Colonic mucosa (tissue), 4 donors: Measurements from ENCODE around the gene SELENBP1. TPM values are rescaled to one million over a fixed set of nuclear protein-coding genes. Genes with fewer than 3 reads are reported as not detected.
"Not testable (repeated sequence)": the region's sequence is repeated elsewhere in the genome, so short reads cannot be mapped to it uniquely, and the experiment has no call there.

Source experiments
- DNase-seq: peaks from one replicate; pipeline ENCODE4 v3.0.0-alpha.2; 2020
- H3K27ac ChIP-seq: fragments of 200-600 bp; one replicate; pipeline ENCODE4 v1.8.0; 2021
- H3K27me3 ChIP-seq: fragments of 200-600 bp; one replicate; pipeline ENCODE4 v1.8.0; 2021
- H3K36me3 ChIP-seq: fragments of 200-600 bp; one replicate; pipeline ENCODE4 v1.8.0; 2021
- H3K4me1 ChIP-seq: fragments of 200-600 bp; one replicate; pipeline ENCODE4 v1.8.0; 2021; ENCODE audit warnings: mild to moderate bottlenecking
- H3K4me3 ChIP-seq: fragments of 200-600 bp; one replicate; pipeline ENCODE4 v1.8.0; 2021
- H3K9ac ChIP-seq, 2 donors: one replicate each; pipeline ENCODE4 v1.7.0; 2013; ENCODE audit warnings: control low read depth in 2 of 2, low read depth in 2 of 2, low read length in 2 of 2
- H3K9me3 ChIP-seq: fragments of 200-600 bp; one replicate; pipeline ENCODE4 v1.8.0; 2021
- intact Hi-C: fragments of 100-400 bp; cut with DNase I; formaldehyde crosslinking; loops from one replicate; pipeline ENCODE4 v1.14.1; 2022
- total RNA-seq, 2 donors: library from RNA; stranded (reverse); fragmentation: NEBNext Ultra II Directional in 1 of 2; extraction: Animal tissue kit (Norgen Biotek cat#: 25700) in 1 of 2; gene quantifications; one replicate each; pipeline ENCODE4 v1.2.1, GENCODE V29; 2021
- TF ChIP-seq, protein P1 (sequence below): fragments of 200-600 bp; IDR thresholded peaks from one replicate; pipeline ENCODE4 v1.8.0; 2022; ENCODE audit warnings: antibody characterized with exemption, mild to moderate bottlenecking
- donor health status: healthy.
- donor health status: DM: no; HTN: no; CAD: no.
- donor health status: DM: no; HTN: no; CAD: no.

Gene SELENBP1
- total RNA-seq, 2 donors from 2014 or later, result 744 to 902 TPM

DNA sequence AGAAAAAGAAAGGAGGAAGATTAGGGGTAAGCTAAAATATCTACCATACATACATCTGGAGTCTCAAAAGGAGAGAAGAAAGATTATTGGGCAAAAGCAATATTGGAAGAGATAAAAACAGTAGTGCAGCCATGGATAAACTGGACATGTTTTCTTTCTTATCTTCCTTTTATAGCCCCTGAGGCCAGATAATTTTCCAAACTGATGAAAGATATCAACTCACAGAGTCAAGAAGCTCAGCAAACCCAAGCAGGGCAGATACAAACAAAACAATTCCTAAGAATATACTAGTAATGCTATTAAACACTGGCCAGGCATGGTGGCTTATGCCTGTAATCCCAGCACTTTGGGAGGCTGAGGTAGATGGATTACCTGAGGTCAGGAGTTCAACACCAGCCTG lies 21.1 kb upstream of the SELENBP1 start:
- H3K4me3 ChIP-seq, result no peak overlapping the region
- H3K9ac ChIP-seq, result no peak overlapping the region
- H3K27me3 ChIP-seq, result no peaks in the 10 kb centered on the region
- no peak for DNase-seq
- TF ChIP-seq, protein P1, sequence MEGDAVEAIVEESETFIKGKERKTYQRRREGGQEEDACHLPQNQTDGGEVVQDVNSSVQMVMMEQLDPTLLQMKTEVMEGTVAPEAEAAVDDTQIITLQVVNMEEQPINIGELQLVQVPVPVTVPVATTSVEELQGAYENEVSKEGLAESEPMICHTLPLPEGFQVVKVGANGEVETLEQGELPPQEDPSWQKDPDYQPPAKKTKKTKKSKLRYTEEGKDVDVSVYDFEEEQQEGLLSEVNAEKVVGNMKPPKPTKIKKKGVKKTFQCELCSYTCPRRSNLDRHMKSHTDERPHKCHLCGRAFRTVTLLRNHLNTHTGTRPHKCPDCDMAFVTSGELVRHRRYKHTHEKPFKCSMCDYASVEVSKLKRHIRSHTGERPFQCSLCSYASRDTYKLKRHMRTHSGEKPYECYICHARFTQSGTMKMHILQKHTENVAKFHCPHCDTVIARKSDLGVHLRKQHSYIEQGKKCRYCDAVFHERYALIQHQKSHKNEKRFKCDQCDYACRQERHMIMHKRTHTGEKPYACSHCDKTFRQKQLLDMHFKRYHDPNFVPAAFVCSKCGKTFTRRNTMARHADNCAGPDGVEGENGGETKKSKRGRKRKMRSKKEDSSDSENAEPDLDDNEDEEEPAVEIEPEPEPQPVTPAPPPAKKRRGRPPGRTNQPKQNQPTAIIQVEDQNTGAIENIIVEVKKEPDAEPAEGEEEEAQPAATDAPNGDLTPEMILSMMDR, result no peak
- H3K4me1 ChIP-seq, result no peaks in the 10 kb centered on the region
- no peaks in the 10 kb centered on the region for H3K9me3 ChIP-seq
- no peak overlapping the region for H3K27ac ChIP-seq
- intact Hi-C loops, result no loop called here
- H3K36me3 ChIP-seq, result no peaks in the 10 kb centered on the region

DNA sequence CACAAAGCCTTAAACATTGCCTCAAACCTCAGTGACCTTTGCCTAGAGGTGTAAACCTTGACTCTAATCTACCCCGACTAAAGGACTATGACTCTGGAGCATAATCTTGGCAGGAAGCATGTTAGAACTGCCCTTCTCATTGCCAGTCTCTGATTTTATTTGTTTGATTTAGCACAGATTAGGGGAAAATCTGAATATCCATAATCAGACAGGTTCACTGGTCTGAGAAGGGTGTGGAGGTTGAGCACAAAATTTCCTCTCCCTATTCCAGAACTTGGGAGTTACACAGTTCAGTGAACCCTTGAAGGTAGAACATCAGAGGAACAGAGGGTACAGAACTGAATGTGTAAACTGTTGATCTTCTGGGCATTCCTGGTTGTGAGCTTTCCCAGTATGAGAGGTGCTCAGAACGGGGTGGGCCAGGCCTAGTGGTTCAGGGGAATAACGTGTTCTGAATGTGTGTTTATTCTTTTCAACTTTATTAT lies 18.6 kb upstream of the SELENBP1 start:
- peak overlapping the region; percentile 70 for H3K27ac ChIP-seq
- H3K27me3 ChIP-seq, result no peaks in the 10 kb centered on the region
- no peaks in the 10 kb centered on the region for H3K4me1 ChIP-seq
- intact Hi-C loops, result no loop called here
- H3K9me3 ChIP-seq, result no peaks in the 10 kb centered on the region
- peak; percentile 62 for DNase-seq
- H3K36me3 ChIP-seq, result no peaks in the 10 kb centered on the region
- TF ChIP-seq, protein P1, result no peak
- H3K4me3 ChIP-seq, result no peak overlapping the region
- no peak overlapping the region for H3K9ac ChIP-seq

DNA sequence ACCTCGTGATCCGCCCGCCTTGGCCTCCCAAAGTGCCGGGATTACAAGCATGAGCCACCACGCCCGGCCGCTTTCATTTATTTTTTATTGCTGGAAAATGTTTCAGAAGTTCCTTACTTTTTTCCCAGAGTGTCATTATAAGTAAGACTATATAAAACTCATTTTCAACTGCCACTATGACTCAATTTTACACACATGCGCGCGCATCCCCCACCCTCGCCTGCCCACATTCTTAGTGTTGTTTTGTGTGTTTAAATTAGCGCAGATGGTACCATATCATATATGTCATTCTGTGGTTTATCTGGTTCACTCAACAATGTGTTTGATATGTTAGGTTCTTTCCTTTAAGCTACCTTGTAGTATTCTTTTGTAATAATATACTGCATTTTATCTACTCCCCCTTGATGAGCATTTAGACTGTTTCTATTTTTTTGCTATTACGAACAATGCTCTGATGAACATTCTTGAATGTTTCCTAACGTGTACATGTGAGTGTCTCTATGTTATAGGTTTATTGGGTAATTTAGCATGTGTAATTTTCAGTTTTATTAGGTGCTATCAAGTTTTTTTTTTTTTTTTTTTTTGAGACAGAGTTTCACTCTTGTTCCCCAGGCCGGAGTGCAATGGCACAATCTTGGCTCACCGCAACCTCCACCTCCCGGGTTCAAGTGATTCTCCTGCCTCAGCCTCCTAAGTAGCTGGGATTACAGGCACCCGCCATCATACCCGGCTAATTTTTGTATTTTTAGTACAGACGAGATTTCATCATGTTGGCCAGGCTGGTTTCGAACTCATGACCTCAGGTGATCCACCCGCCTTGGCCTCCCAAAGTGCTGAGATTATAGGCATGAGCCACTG lies 17.9 kb upstream of the SELENBP1 start:
- H3K4me3 ChIP-seq, H3K9ac ChIP-seq, H3K9me3 ChIP-seq, intact Hi-C loops, H3K36me3 ChIP-seq, H3K27me3 ChIP-seq, H3K4me1 ChIP-seq: not testable (repeated sequence)
- peak; percentile 82 for DNase-seq
- peak overlapping the region; percentile 70 for H3K27ac ChIP-seq

DNA sequence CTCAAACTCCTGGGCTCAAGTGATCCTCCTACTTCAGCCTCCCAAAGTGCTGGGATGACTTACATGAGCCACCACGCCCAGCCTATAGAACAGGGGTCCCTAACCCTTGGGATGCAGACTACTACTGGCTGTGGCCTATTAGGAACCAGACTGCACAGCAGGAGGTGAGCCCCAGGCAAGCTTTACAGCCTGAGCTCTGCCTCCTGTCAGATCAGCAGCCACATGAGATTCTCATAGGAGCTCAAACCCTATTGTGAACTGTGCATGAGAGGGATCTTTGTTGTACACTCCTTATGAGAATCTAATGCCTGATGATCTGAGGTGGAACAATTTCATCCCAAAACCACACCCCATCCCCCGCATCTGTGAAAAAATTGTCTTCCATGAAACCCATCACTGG lies 13.5 kb upstream of the SELENBP1 start:
- no peaks in the 10 kb centered on the region for H3K9me3 ChIP-seq
- no peak overlapping the region for H3K9ac ChIP-seq
- intact Hi-C loops, result no loop called here
- H3K27ac ChIP-seq, result no peak overlapping the region
- no peak overlapping the region for H3K4me3 ChIP-seq
- no peaks in the 10 kb centered on the region for H3K27me3 ChIP-seq
- TF ChIP-seq, protein P1, result no peak
- no peaks in the 10 kb centered on the region for H3K36me3 ChIP-seq
- no peaks in the 10 kb centered on the region for H3K4me1 ChIP-seq
- DNase-seq, result no peak

DNA sequence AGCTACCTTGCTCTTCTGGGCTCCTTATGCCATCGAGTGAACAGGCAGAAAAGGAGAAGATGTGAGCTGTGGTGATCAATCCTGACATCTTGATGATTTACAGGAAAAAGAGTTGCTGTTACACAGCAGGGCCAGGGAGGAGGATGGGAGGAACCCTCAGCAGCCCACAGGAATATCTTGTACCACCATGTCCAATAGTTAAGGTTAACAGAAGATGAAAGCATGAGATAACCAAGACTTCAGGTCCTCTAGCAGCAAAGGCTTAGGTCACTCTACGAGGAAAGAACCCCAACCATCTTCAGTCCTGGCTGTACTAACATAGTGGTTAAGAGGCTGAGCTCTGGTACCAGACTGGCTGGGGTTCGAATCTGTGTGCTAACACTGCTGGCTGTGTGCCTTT lies 12.1 kb upstream of the SELENBP1 start:
- TF ChIP-seq, protein P1, result no peak
- no peaks in the 10 kb centered on the region for H3K27me3 ChIP-seq
- no peak overlapping the region for H3K9ac ChIP-seq
- no peaks in the 10 kb centered on the region for H3K36me3 ChIP-seq
- no peaks in the 10 kb centered on the region for H3K9me3 ChIP-seq
- H3K4me1 ChIP-seq, result no peaks in the 10 kb centered on the region
- DNase-seq, result no peak
- intact Hi-C loops, result no loop called here
- H3K4me3 ChIP-seq, result no peak overlapping the region
- no peak overlapping the region for H3K27ac ChIP-seq
